Limb (tissue), 2 donors: Measurements from ENCODE around the gene CBFB.
"Not testable (repeated sequence)": the region's sequence is repeated elsewhere in the genome, so short reads cannot be mapped to it uniquely, and the experiment has no call there.

Experiments
- DNase-seq, 2 donors: peaks; one replicate each; pipeline ENCODE4 v3.0.0-alpha.2; 2016; ENCODE audit errors: extremely low spot score in 2 of 2

CBFB gene

DNA sequence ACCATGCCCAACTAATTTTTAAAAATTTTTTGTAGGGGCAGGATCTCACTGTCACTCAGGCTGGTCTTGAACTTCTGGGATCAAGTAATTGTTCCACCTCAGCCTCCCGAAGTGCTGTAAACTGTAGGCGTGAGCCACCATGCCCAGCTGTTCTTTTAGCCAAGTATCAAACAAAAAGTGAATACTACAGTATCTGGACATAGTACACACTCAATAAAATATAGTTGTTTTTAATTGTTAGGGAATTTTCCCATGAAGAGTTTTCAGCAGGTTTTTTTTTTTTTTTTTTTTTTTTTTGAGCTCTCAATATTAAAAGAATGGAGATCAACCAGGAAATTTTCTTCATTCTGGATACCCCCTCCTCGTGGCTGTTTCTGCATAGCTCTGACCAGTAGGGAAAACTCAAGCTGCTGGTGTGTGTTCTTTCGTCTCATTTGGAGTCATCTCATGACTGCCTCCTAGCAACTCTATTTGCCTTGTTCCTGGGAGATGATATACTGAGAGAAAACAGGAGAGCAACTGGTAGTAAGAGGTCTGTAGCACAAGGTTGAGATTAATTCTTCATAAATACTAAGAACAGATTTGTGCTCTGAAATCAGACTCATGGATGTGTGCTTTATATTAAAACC, 64.3 kb downstream of the CBFB start:
- DNase-seq, result no peak

DNA sequence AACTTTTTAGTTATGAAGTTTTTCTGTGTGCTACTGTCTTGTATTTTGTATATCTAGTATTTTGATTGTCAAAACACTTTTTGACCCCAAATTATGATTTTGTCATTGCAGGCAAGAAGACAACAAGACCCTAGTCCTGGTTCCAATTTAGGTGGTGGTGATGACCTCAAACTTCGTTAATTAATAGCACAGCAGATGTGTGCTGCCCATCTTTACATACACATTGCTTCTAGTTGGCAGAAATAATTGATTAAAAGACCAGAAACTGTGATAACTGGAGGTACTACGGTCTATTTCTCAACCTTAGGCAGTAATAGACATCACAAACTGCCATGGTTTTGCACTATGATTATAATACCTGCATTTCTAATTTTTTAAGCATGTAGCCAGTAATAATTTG, 69.7 kb downstream of the CBFB start:
- no peak for DNase-seq

DNA sequence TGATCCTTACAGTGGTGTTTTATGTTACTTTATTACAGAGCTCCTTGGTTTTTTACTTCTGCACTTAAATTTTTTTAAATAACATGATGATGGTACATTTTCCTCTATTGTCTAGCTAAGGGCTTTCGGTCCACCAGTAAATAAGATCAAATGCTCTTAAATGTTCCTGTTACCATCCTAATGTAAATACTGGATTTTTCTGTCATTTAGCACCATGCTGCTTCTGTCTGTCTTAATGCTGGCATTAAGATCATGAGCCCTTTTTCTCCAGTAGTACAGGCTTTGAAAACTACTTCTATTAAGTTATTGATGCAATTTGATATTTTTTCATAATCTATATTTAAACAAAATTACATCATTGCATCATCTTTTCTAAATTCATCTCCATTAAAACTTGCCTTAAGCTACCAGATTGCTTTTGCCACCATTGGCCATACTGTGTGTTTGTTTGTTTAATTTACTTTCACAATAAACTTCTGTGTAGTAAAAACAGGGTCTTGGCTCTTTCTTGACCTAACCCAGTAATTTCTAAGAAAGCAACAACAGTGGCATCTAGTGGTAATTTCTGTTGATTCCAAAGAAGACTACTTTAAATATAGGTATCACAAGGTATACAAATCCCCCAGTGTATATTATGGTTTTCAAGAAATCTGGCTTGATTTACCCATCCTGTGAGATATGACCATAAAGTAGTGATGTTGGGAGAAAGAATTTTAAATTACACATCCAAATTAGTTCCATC, 71.8 kb downstream of the CBFB start:
- no peak for DNase-seq

DNA sequence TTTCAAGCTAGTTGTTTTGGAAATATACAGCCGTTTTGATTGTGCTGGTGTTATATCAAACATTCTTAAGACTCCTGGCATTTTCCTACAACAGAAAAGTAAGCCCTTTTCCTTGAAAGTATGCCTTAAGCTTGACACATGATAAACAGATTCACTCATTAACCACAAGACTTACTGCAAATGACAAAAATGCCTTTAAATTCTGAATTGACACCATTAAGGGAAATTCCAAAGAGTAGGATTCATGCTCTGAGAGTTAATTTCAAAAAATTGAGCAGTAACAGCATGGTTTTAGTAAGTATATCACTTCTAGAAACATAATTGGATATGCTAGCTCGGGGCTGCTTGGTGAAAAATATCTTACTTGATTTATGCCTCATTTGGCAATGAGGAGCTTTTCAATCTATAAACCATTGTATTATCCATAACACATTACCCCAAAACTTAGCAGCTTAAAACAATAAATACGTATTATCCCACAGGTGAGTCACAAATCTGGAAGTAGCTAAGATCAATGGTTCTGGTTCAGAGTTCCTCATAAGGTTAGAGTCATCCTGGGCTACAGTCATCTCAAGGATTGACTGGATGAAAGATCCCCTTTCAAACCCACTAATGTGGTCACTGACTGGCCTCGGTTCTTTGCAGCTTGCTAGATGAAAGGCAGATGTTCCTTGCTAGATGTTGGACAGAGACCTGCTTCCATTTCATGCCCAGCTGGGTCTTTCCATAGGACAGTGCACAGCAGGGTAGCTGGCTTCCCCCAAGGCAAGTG, 72.5 kb downstream of the CBFB start:
- DNase-seq, result no peak

DNA sequence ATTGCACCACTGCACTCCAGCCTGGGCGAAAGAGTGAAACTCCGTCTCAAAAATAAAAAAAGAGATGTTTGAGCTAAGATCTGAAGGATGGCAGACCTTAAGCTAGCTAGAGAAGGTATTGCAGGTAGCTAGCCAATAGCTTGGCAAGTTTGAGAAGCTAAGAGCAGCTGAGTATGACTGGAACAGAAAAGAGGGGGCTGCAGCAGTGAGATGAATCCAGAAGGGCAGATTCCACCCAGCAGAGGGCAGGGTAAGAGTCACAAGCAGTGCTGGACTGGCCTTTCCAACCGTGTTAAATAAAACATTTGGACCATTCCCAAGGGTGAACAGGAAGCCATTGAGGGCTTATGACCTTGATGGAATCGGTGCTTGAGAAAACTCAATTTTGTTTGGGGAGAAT, 75.1 kb downstream of the CBFB start:
- no peak for DNase-seq

DNA sequence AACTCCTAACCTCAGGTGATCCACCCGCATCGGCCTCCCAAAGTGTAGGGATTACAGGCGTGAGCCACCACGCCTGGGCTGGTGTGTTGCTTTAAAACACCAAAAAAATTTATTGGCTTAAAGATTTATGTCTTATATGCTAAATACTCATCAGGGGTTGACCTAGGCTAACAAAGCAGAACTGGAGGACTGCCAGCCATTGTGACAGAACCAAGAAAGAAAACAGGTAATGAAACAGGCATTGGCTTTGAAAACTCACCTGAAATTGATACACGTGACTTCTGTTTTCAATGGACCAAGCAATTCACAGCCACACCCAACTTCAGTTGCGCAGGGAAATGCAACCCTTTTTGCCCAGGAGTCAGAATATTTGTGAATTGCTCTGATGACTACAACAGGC, 75.9 kb downstream of the CBFB start:
- DNase-seq, result no peak

DNA sequence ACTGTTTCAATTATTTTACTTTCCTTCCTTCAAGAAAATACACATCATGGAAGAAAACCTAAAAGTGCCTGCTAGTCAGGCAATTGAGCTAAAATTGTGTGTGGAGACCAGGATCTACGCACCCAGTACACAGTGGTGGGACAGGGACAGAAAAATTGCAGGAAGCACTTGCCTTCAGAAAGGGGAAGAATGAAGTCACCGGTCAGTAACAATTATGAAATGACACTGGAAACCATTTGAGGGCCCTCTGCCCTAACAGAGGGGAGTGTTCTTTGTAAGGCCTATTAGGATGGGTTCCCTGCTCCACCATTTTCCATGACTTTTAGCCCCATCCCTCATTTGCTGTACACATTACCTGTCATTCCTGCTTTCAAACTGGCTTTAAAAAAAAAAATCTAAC, 76.3 kb downstream of the CBFB start:
- DNase-seq, result no peak

DNA sequence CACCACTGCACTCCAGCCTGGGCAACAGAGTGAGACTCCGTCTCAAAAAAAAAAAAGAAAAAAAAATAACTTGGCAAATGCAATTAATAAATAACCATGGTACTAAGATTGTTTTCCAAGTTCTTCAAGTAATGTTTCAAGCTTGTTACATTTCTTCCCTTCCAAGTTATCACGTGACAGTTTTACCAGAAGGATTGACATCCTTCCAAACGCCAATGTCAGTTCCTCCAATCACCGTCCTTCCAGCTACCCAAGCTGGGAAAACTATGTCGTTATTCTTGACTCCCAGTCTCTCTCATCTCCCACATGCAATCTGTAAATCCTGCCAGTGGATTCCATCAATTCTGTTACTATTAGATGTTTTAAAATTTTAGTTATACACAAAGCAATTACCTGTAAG, 76.9 kb downstream of the CBFB start:
- no peak for DNase-seq

DNA sequence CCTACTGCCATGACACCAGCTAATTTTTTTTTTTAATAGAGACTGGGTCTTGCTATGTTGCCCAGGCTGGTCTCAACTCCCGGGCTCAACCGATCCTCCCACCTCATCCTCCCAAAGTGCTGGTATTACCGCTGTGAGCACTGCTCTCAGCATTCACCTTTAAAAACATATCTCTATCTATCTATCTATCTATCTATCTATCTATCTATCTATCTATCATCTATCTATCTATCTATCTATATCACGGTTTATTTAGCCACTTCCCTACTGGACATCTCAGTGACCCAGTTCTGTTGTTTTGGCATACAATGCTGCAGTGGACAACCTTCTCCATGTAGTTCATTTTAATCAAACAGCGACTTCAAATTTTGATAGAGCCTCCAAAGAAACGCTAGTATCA, 79.5 kb downstream of the CBFB start:
- DNase-seq, result no peak

DNA sequence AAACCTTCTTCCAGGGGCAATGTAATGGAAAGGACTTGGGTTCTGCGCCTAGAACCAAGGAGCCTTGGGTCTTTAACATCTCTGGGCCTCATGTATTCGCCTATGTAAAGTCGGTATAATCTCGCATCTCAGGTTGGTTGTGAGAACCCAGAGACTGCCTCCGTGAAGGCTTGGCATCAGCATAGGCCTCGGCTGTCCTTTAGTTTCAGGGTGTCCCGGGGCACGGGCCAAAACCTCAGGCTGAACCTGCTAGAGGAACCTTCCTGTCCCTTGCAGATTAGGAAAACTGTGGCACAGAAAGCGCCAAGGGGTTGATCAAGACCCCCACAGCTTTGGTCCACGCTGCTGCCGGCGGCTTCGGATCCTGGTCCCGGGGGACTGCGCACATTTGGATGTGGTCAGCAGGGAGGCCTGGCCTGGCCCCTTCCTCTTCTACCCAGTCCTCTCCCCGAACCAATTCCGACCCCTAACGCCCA, 80.0 kb downstream of the CBFB start:
- DNase-seq, result no peak

DNA sequence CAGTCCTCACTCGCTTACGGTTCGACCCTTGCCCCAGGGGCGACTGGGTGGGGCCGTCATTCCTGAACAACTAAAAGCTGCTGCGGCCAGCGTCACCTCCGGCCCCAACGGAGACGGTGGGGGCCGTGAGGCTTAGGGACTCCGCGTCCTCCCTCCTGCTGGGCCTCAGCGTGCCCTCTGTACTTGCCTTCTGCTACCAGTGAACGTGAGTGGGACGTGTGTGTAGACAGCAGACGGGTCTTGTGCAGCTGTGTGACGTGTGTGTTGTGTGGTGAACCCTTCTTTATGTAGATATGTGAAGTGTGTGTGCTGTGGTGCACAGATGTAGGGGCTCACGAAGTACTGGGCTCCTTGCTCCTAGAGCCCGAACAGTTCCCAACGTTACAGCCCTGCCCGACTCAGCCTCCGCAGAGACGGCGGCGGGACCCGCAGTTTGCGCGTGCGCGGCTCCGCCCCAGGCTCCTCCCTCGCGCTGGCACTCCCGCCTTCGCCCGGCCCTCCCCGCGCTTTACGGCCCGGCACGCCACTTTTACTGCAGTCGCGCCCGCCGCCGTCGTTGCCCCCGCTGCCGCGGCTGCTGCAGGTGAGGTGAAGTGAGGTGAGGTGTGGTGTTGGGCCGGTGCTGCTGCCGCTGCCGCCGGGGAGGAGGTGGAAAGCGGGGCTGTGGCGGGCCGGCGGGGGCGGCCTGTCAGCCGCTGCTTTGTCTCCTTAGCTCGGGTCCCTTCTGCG, 80.6 kb downstream of the CBFB start, which contains the start of gene PHAF1:
Gene PHAF1, plus strand, starts transcription at position 535 of the 729 bp plus-strand sequence. CDS start 235 bp downstream, outside the sequence.
- DNase-seq, result peak; percentile 94 to 98

DNA sequence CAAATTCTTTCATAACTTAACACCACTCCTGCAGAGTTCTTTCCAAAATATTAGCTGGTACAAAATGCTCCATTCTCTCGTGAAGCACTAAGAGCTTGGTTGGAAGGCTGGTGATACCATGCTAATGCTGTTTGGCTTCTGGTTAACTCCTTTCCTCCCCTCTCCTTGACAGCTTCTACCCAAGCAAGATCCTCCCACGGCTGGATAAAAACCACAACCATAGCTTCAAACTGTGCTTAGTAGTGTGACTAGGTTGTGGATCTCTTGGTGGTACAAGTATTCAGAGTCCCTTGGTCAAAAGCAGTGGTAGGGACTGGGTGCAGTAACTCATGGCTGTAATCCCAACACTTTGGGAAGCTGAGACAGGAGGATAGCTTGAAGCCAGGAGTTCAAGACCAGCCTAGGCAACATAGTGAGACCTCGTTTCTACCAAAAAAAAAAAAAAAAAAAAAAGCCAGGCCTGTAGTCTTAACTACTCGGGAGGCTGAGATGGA, 83.0 kb downstream of the CBFB start:
- DNase-seq, result no peak

DNA sequence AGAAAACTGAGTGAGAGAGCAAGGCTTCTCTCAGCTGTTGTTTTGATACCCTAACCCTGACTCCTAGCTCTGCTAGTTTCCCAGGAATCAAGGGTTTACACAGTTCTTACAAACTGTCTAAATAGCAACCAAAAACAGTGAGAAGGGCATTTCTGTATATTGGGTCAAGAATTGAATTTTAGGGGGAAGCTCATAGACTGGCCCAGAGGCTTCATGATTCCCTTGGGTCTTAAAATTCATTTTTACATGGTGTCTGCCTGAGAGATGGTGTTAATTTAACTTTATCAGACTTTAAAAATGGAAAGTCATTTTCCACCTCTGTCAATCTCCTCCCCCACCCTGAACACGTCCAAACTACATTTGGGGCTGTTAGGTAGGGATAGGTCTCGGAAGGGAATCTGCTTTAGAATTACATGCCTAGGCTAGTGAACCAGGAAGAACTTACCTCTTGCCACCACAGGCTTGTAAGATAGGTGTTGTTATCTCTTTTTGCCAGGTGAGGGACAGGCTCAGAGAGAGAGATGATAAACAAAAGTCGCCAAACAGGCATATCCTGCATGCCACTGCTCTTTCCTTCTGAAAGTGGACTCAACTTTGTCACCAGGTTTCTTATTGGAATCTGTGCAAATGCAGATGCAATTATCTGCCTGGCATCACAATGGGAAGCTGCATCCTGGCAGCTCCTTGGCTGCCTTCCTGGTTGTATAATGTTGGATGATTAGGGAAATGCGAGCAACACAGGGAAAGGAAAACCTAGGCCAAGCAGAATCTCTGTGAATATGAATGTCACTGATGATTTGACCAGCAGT, 83.8 kb downstream of the CBFB start:
- no peak for DNase-seq

DNA sequence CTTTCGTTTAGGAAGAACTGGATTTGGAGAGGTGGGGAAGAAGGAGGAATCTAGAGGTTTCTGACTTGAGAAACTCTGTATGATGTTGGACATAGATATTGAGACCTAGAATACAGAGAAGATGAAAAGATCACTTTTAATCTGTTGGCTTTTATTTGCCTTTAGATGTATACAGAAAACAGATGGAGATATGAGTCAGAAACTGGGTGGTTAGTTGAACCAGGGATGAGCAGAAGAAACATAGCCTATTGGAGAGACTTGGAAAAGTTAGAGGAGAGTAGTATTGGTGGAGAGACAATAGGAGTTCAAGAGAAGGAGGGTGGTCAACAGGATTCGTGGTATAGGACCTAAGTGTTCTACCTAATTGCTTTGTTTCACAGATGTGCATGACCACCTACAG, 85.8 kb downstream of the CBFB start:
- DNase-seq, result no peak

DNA sequence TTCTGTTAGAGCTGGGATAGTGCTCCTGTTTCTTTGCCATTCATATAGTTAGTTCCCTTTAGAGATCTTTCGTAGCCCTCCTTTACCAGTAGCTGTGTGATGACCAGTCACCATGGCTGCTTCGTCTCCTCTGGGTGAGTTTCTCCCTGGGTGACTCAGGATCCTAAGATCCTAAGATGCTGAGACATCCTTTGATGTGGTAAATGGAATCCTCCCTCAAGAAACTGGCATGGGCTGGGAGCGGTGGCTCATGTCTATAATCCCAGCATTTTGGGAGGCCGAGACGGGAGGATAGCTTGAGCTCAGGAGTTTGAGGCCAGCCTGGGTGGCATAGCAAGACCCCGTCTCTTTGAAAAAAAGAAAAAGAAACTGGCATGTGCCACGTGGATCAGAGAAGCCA, 86.7 kb downstream of the CBFB start:
- DNase-seq, result no peak

DNA sequence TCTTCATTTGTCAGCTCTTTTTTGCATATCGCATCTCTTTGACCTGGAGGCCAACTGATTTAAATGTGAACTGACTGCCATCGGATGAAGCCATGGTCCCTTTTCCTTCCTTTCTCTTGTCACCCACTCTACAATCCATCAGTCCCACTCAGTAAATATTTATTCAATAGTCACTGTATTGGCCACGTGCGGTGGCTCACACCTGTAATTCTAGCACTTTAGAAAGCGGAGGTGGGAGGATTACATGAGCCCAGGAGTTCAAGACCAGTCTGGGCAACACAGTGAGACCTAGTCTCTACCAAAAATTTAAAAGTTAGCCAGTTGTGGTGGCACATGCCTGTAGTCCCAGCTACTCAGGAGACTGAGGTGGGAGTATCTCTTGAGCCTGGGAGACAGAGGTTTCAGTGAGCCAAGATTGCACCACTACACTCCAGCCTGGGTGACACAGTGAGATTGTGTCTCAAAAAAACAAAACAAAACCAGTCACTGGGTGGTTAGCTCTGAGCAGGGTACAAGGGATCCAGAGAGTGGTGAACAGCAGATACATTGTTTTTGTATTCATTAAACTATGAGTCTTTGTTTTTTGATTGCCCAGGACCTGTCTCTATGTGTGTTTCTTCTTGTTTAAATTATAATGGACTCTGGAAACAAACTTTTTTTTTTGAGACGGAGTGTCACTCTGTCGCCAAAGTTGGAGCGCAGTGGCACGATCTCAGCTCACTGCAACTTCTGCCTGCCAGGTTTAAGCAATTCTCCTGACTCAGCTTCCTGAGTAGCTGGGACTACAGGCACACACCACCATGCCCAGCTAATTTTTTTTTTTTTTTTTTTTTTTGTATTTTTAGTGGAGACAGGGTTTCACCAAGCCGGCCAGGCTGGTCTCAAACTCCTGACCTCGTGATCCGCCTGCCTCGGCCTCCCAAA, 87.7 kb downstream of the CBFB start:
- no peak for DNase-seq

DNA sequence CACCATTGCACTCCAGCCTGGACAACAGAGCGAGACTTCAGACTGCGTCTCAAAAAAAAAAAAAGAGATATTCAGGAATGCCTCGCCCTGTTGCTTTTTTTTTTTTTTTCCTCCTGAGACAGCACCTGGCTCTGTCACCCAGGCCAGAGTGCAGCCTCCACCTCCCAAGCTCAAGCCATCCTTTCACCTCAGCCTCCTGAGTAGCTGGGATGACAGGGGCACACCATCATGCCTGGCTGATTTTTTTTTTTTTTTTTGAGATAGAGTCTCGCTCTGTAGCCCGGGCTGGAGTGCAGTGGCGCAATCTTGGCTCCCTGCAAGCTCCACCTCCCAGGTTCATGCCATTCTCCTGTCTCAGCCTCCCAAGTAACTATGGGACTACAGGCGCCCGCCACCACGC, 88.8 kb downstream of the CBFB start:
- DNase-seq, result no peak

DNA sequence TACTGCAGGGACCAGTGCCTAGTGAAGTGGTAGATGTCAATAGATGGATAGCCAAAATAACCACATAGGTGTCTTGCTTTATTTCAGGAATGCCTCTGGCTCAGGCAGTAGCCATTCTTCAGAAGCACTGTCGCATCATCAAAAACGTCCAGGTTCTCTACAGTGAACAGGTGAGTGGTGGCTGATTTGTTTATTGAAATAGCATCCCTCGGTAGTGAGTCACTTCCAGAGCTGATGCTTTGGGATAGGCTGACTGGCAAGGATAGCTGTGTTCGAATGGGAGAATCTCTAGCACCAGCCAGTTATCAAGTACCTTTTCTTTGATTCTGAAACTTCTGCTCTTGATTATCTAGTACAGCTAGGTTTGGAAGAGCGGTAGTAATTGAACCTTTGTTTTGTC, 91.1 kb downstream of the CBFB start:
- DNase-seq, result no peak

DNA sequence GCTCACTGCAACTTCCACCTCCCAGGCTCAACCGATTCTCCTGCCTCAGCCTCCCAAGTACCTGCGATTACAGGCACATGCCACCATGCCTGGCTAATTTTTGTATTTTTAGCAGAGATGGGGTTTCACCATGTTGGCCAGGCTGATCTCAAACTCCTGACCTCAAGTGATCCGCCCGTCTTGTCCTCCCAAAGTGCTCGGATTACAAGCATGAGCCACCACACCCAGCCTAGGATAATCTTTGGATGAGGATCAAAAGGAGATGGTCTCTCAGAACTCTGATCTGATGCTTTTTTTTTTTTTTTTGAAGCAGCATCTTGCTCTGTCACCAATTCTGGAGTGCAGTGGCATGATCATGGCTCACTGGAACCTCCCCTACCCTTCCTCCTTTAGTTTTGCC, 93.8 kb downstream of the CBFB start:
- not testable (repeated sequence) for DNase-seq

DNA sequence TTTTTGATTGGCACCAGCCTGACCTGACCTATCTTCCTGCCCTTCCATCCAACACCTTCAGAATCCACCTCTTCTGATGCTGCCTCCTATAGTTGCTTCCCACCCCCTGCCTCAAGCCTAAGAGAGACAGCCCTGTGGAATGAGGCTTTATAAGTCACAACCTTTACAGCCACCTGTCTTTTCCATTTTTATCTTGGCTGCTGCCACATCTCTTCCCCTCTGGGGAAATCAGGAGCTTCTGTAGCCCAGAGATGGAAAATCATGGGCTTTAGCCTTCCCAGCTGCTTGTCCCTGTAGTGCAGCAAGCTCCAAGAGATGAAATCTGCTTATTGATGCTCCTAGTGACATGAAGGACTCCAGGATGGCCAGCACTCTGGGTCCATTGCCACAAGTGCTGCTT, 99.5 kb downstream of the CBFB start:
- DNase-seq, result no peak
